ENCODE results near the gene TTC12. TPM values are rescaled to one million over a fixed set of nuclear protein-coding genes. Genes with fewer than 3 reads are reported as not detected.

The TTC12 gene
- total RNA-seq, 2 experiments from 2014 or later = 17.1 to 21.8 TPM

- ChIA-PET CTCF (no interaction called here), POLR2A (no interaction called here)
- H3K27ac Mint-ChIP-seq = no peak overlapping the region
- H3K9me3 Mint-ChIP-seq = no peaks in the 10 kb centered on the region
- peaks cover 22% of the 10 kb centered on the region for H3K4me1 Mint-ChIP-seq
- DNase-seq = no peak
- no peak overlapping the region for H3K4me3 Mint-ChIP-seq
- H3K36me3 Mint-ChIP-seq (ENCODE audit: low read depth) = peaks cover 14% of the 10 kb centered on the region
- no peaks in the 10 kb centered on the region for H3K27me3 Mint-ChIP-seq
Observed at GRCh38 chr11:113316256-113316655, 1.9 kb downstream of the TTC12 start.

GRCh38 chr11:113317339-113317738 is 3.0 kb downstream of the TTC12 start:
- Mint-ChIP-seq H3K27me3 (no peaks in the 10 kb centered on the region), H3K9me3 (no peaks in the 10 kb centered on the region), H3K4me3 (no peak overlapping the region), H3K4me1 (peaks cover 22% of the 10 kb centered on the region), H3K36me3 (ENCODE audit: low read depth) (peaks cover 14% of the 10 kb centered on the region), H3K27ac (no peak overlapping the region)
- POLR2A ChIA-PET = no interaction called here
- CTCF ChIA-PET = interaction anchor here (0.7 kb wide), 1 partner anchor 12 kb away, joined by 3 read pairs; no protein-coding TSS in a partner anchor
- DNase-seq = no peak

GRCh38 chr11:113319085-113319484 is 4.7 kb downstream of the TTC12 start:
- no peak overlapping the region for H3K4me3 Mint-ChIP-seq
- no peaks in the 10 kb centered on the region for H3K9me3 Mint-ChIP-seq
- POLR2A ChIA-PET = no interaction called here
- no peaks in the 10 kb centered on the region for H3K27me3 Mint-ChIP-seq
- CTCF ChIA-PET = no interaction called here
- no peak for DNase-seq
- H3K36me3 Mint-ChIP-seq (ENCODE audit: low read depth) = peaks cover 14% of the 10 kb centered on the region
- H3K27ac Mint-ChIP-seq = no peak overlapping the region
- peaks cover 13% of the 10 kb centered on the region for H3K4me1 Mint-ChIP-seq

- no peak overlapping the region for H3K27ac Mint-ChIP-seq
- DNase-seq = no peak
- H3K4me3 Mint-ChIP-seq = no peak overlapping the region
- ChIA-PET CTCF (no interaction called here), POLR2A (no interaction called here)
- peaks cover 13% of the 10 kb centered on the region for H3K36me3 Mint-ChIP-seq (ENCODE audit: low read depth)
- H3K27me3 Mint-ChIP-seq = no peaks in the 10 kb centered on the region
- peaks cover 1% of the 10 kb centered on the region for H3K4me1 Mint-ChIP-seq
- no peaks in the 10 kb centered on the region for H3K9me3 Mint-ChIP-seq
Observed at GRCh38 chr11:113322158-113322557, 7.8 kb downstream of the TTC12 start.

- ChIA-PET CTCF (interaction anchor here (1.4 kb wide), 1 partner anchor 10 kb away, joined by 3 read pairs; no protein-coding TSS in a partner anchor), POLR2A (no interaction called here)
- Mint-ChIP-seq H3K4me3 (no peak overlapping the region), H3K9me3 (no peaks in the 10 kb centered on the region), H3K36me3 (ENCODE audit: low read depth) (peaks cover 4% of the 10 kb centered on the region), H3K4me1 (no peaks in the 10 kb centered on the region), H3K27ac (no peak overlapping the region), H3K27me3 (no peaks in the 10 kb centered on the region)
- no peak for DNase-seq
Observed at GRCh38 chr11:113324250-113324649, 9.9 kb downstream of the TTC12 start.

- Mint-ChIP-seq H3K4me1 (no peaks in the 10 kb centered on the region), H3K9me3 (no peaks in the 10 kb centered on the region), H3K27ac (no peak overlapping the region), H3K36me3 (ENCODE audit: low read depth) (peaks cover 6% of the 10 kb centered on the region), H3K4me3 (no peak overlapping the region), H3K27me3 (no peaks in the 10 kb centered on the region)
- DNase-seq = no peak
- ChIA-PET CTCF (no interaction called here), POLR2A (no interaction called here)
Observed at GRCh38 chr11:113329725-113330124, 15.3 kb downstream of the TTC12 start.

- POLR2A ChIA-PET = no interaction called here
- CTCF ChIA-PET = interaction anchor here (0.9 kb wide), 1 partner anchor 17 kb away, joined by 3 read pairs; the partner anchor contains the start of gene TTC12
- Mint-ChIP-seq H3K27ac (no peak overlapping the region), H3K27me3 (no peaks in the 10 kb centered on the region), H3K36me3 (ENCODE audit: low read depth) (peaks cover 13% of the 10 kb centered on the region), H3K9me3 (no peaks in the 10 kb centered on the region), H3K4me3 (no peak overlapping the region), H3K4me1 (no peaks in the 10 kb centered on the region)
- DNase-seq = no peak
Observed at GRCh38 chr11:113331441-113331840, 17.1 kb downstream of the TTC12 start.

- H3K4me3 Mint-ChIP-seq = no peak overlapping the region
- DNase-seq = no peak
- ChIA-PET CTCF (interaction anchor here (0.9 kb wide), 1 partner anchor 18 kb away, joined by 3 read pairs; the partner anchor contains the start of gene TTC12), POLR2A (interaction anchor here (0.6 kb wide), 1 partner anchor 465 kb away, joined by 3 read pairs; no protein-coding TSS in a partner anchor)
- no peaks in the 10 kb centered on the region for H3K27me3 Mint-ChIP-seq
- H3K36me3 Mint-ChIP-seq (ENCODE audit: low read depth) = peaks cover 15% of the 10 kb centered on the region
- no peaks in the 10 kb centered on the region for H3K4me1 Mint-ChIP-seq
- no peaks in the 10 kb centered on the region for H3K9me3 Mint-ChIP-seq
- no peak overlapping the region for H3K27ac Mint-ChIP-seq
Observed at GRCh38 chr11:113332023-113332422, 17.6 kb downstream of the TTC12 start.

- ChIA-PET CTCF (interaction anchor here (0.6 kb wide), 1 partner anchor 393 kb away, joined by 5 read pairs; no protein-coding TSS in a partner anchor), POLR2A (no interaction called here)
- no peak overlapping the region for H3K27ac Mint-ChIP-seq
- H3K27me3 Mint-ChIP-seq = no peaks in the 10 kb centered on the region
- DNase-seq = no peak
- peaks cover 15% of the 10 kb centered on the region for H3K36me3 Mint-ChIP-seq (ENCODE audit: low read depth)
- no peaks in the 10 kb centered on the region for H3K9me3 Mint-ChIP-seq
- H3K4me3 Mint-ChIP-seq = no peak overlapping the region
- H3K4me1 Mint-ChIP-seq = no peaks in the 10 kb centered on the region
Observed at GRCh38 chr11:113332638-113333329, 18.4 kb downstream of the TTC12 start.

- H3K36me3 Mint-ChIP-seq (ENCODE audit: low read depth) = peaks cover 13% of the 10 kb centered on the region
- CTCF ChIA-PET = interaction anchor here (0.8 to 1.5 kb wide), 3 partner anchors 9 to 23 kb away, joined by 3 read pairs; no protein-coding TSS in a partner anchor
- H3K9me3 Mint-ChIP-seq = no peaks in the 10 kb centered on the region
Observed at GRCh38 chr11:113334183-113334582, 19.8 kb downstream of the TTC12 start.

GRCh38 chr11:113338730-113339129 is 24.3 kb downstream of the TTC12 start:
- ChIA-PET CTCF (interaction anchor here (0.6 kb wide), 1 partner anchor 200 kb away, joined by 3 read pairs; no protein-coding TSS in a partner anchor), POLR2A (no interaction called here)
- DNase-seq = no peak
- Mint-ChIP-seq H3K27me3 (no peaks in the 10 kb centered on the region), H3K4me3 (no peak overlapping the region), H3K9me3 (no peaks in the 10 kb centered on the region), H3K27ac (no peak overlapping the region), H3K4me1 (no peaks in the 10 kb centered on the region), H3K36me3 (ENCODE audit: low read depth) (peaks cover 15% of the 10 kb centered on the region)

More at GRCh38 chr11:113334183-113334582, 19.8 kb downstream of the TTC12 start:
- Mint-ChIP-seq H3K27me3 (no peaks in the 10 kb centered on the region), H3K4me3 (no peak overlapping the region), H3K4me1 (no peaks in the 10 kb centered on the region), H3K27ac (no peak overlapping the region)
- POLR2A ChIA-PET = no interaction called here
- DNase-seq = no peak

- Mint-ChIP-seq H3K27me3 (no peaks in the 10 kb centered on the region), H3K4me1 (no peaks in the 10 kb centered on the region), H3K27ac (no peak overlapping the region), H3K36me3 (ENCODE audit: low read depth) (peaks cover 15% of the 10 kb centered on the region), H3K4me3 (no peak overlapping the region), H3K9me3 (no peaks in the 10 kb centered on the region)
- DNase-seq = no peak
- ChIA-PET POLR2A (interaction anchor here (0.6 kb wide), 1 partner anchor 1455 kb away, joined by 4 read pairs; no protein-coding TSS in a partner anchor), CTCF (interaction anchor here (1.5 kb wide), 1 partner anchor 15 kb away, joined by 3 read pairs; no protein-coding TSS in a partner anchor)
Observed at GRCh38 chr11:113339929-113340589, 25.7 kb downstream of the TTC12 start.

- CTCF ChIA-PET = no interaction called here
Observed at GRCh38 chr11:113341388-113342165, 27.2 kb downstream of the TTC12 start.

More at GRCh38 chr11:113341388-113342165, 27.2 kb downstream of the TTC12 start:
- DNase-seq = no peak
- peaks cover 6% of the 10 kb centered on the region for H3K36me3 Mint-ChIP-seq (ENCODE audit: low read depth)
- no peaks in the 10 kb centered on the region for H3K4me1 Mint-ChIP-seq
- no peaks in the 10 kb centered on the region for H3K9me3 Mint-ChIP-seq
- H3K4me3 Mint-ChIP-seq = no peak overlapping the region
- POLR2A ChIA-PET = no interaction called here
- H3K27ac Mint-ChIP-seq = no peak overlapping the region
- H3K27me3 Mint-ChIP-seq = no peaks in the 10 kb centered on the region

Measured in activated CD4-positive, alpha-beta T cell treated with anti-CD3 and anti-CD28 coated beads, Interleukin-2, amount 10 ng/mL, durations not matched to agents 7 days and 5 days (primary cell).